Dedifferentiated amniotic fluid mesenchymal stem cell (primary cell): Measurements from ENCODE around the gene DGKI.
"Not testable (repeated sequence)": the region's sequence is repeated elsewhere in the genome, so short reads cannot be mapped to it uniquely, and the experiment has no call there.

Source experiments
- DNase-seq: peaks from one replicate; pipeline ENCODE4 v3.0.0-alpha.2; 2016; ENCODE audit errors: extremely low spot score

DGKI gene

GRCh38 chr7:137742051-137742450 is 104.7 kb downstream of the DGKI start:
- no peak for DNase-seq

- no peak for DNase-seq
Measured at GRCh38 chr7:137741443-137741842, 105.3 kb downstream of the DGKI start.

GRCh38 chr7:137734221-137734620 is 112.6 kb downstream of the DGKI start:
- peak; percentile 20 for DNase-seq

GRCh38 chr7:137732168-137732567 is 114.6 kb downstream of the DGKI start:
- no peak for DNase-seq

GRCh38 chr7:137731436-137731835 is 115.3 kb downstream of the DGKI start:
- DNase-seq, result no peak

- DNase-seq, result no peak
Measured at GRCh38 chr7:137728426-137728825, 118.3 kb downstream of the DGKI start.

GRCh38 chr7:137727413-137727812 is 119.4 kb downstream of the DGKI start:
- DNase-seq, result no peak

GRCh38 chr7:137718355-137718754 is 128.4 kb downstream of the DGKI start:
- DNase-seq, result no peak

GRCh38 chr7:137717811-137718271 is 128.9 kb downstream of the DGKI start:
- DNase-seq, result no peak

- DNase-seq, result no peak
Measured at GRCh38 chr7:137717045-137717444, 129.7 kb downstream of the DGKI start.

GRCh38 chr7:137716061-137716460 is 130.7 kb downstream of the DGKI start:
- no peak for DNase-seq

- no peak for DNase-seq
Measured at GRCh38 chr7:137715533-137715932, 131.2 kb downstream of the DGKI start.

GRCh38 chr7:137715121-137715520 is 131.7 kb downstream of the DGKI start:
- no peak for DNase-seq

GRCh38 chr7:137706330-137706729 is 140.4 kb downstream of the DGKI start:
- DNase-seq, result not testable (repeated sequence)

- DNase-seq, result no peak
Measured at GRCh38 chr7:137704723-137705122, 142.1 kb downstream of the DGKI start.

- no peak for DNase-seq
Measured at GRCh38 chr7:137703291-137704010, 143.3 kb downstream of the DGKI start.

- DNase-seq, result no peak
Measured at GRCh38 chr7:137696988-137697387, 149.8 kb downstream of the DGKI start.

- no peak for DNase-seq
Measured at GRCh38 chr7:137696376-137696775, 150.4 kb downstream of the DGKI start.

- DNase-seq, result no peak
Measured at GRCh38 chr7:137695942-137696341, 150.8 kb downstream of the DGKI start.

GRCh38 chr7:137695494-137695893 is 151.3 kb downstream of the DGKI start:
- DNase-seq, result no peak

- DNase-seq, result no peak
Measured at GRCh38 chr7:137694405-137694804, 152.4 kb downstream of the DGKI start.

- no peak for DNase-seq
Measured at GRCh38 chr7:137692399-137692798, 154.4 kb downstream of the DGKI start.

GRCh38 chr7:137691566-137691965 is 155.2 kb downstream of the DGKI start:
- no peak for DNase-seq

GRCh38 chr7:137690635-137691034 is 156.1 kb downstream of the DGKI start:
- no peak for DNase-seq
